Measurements from ENCODE around the gene MDFIC2. TPM values are rescaled to one million over a fixed set of nuclear protein-coding genes. Genes with fewer than 3 reads are reported as not detected.

The MDFIC2 gene
- total and polyA plus RNA-seq, 2 donors (not counting 3 experiments of a cell fraction or from before 2014, with no cell fraction given) = not detected

DNA sequence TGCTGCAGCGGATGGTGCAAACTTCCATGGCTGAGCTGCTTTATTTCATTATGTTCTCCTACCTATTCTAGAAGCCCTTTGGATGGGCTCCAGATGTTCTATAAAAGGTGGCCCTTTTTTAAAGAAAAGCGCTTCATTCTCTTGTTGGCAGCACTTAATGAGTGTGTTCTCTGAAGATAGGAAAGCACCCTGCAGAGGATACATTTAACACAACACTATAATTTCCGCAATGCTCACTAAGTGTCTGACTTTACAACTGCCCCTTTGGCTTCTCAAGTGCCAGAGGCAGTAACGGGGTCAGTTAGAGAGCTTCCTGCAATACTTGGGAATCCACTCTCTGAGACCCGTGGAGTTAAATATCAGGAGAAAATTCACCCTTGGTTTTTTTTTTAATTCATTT is 88.1 kb downstream of the MDFIC2 start:
- no peak overlapping the region for H3K4me3 ChIP-seq (replicated peaks in 1 of 3; ENCODE audit: insufficient read depth in 1 of 3, low read depth in 1 of 3, low read length in 3 of 3)
- POLR2A ChIA-PET = no interaction called here
- no peaks in the 10 kb centered on the region for H3K9me1 ChIP-seq (replicated peaks; ENCODE audit: control insufficient read depth, extremely low read depth, insufficient read depth, low read length)
- DNase-seq (ENCODE audit: low read depth, low spot score) = no peak
- H3K9ac ChIP-seq (replicated peaks; ENCODE audit: extremely low read depth, insufficient read depth, low read length) = no peak overlapping the region
- no peaks in the 10 kb centered on the region for H3K27me3 ChIP-seq (ENCODE audit: control insufficient read depth in 2 of 2, insufficient read depth in 2 of 2, low read length in 2 of 2)
- H3K27ac ChIP-seq (ENCODE audit: insufficient read depth, low read depth, low read length) = no peak overlapping the region
- H3K9me3 ChIP-seq (replicated peaks; ENCODE audit: control insufficient read depth, insufficient read depth, low read length) = no peaks in the 10 kb centered on the region
- no peaks in the 10 kb centered on the region for H3K79me2 ChIP-seq (ENCODE audit: control insufficient read depth, insufficient read depth, low read length)
- H3K4me2 ChIP-seq (ENCODE audit: insufficient read depth, low read length) = no peak overlapping the region
- no peaks in the 10 kb centered on the region for H3K36me3 ChIP-seq (ENCODE audit: control insufficient read depth in 2 of 2, extremely low read depth in 1 of 2, insufficient read depth in 2 of 2, low read length in 2 of 2)
- no peaks in the 10 kb centered on the region for H4K20me1 ChIP-seq (replicated peaks; ENCODE audit: control insufficient read depth, extremely low read depth, insufficient read depth, low read length)
- no peak overlapping the region for H2AFZ ChIP-seq (ENCODE audit: low read depth, low read length)
- BruUV-seq (replicated peaks) = no TSS peak
- dilution Hi-C loops (cut with MboI; ENCODE audit: extremely low pct_ligation_motif_present, low sequenced_read_pairs) = no loop called here
- no peak for TF ChIP-seq MYC (IDR thresholded peaks at IDR 0.05; ENCODE audit: low read depth, low read length)
- no peak for TF ChIP-seq FOS (IDR thresholded peaks at IDR 0.05; ENCODE audit: borderline replicate concordance, insufficient read depth, low read length)
- no peak for TF ChIP-seq GATA2 (IDR thresholded peaks at IDR 0.05; ENCODE audit: insufficient read depth, insufficient read length, low read depth, low read length)
- TF ChIP-seq POLR2A (IDR thresholded peaks at IDR 0.05; ENCODE audit: low read depth, low read length) = no peak
- TF ChIP-seq, protein P1, sequence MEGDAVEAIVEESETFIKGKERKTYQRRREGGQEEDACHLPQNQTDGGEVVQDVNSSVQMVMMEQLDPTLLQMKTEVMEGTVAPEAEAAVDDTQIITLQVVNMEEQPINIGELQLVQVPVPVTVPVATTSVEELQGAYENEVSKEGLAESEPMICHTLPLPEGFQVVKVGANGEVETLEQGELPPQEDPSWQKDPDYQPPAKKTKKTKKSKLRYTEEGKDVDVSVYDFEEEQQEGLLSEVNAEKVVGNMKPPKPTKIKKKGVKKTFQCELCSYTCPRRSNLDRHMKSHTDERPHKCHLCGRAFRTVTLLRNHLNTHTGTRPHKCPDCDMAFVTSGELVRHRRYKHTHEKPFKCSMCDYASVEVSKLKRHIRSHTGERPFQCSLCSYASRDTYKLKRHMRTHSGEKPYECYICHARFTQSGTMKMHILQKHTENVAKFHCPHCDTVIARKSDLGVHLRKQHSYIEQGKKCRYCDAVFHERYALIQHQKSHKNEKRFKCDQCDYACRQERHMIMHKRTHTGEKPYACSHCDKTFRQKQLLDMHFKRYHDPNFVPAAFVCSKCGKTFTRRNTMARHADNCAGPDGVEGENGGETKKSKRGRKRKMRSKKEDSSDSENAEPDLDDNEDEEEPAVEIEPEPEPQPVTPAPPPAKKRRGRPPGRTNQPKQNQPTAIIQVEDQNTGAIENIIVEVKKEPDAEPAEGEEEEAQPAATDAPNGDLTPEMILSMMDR (IDR thresholded peaks at IDR 0.05; ENCODE audit: extremely low read depth in 1 of 2, insufficient read depth in 1 of 2, low read depth in 1 of 2, low read length in 2 of 2) = no peak
- no peak for TF ChIP-seq POLR2AphosphoS5 (IDR thresholded peaks at IDR 0.05; ENCODE audit: insufficient read depth, low read depth, low read length)
- no peak for TF ChIP-seq JUN (IDR thresholded peaks at IDR 0.05; ENCODE audit: borderline replicate concordance, insufficient read depth, insufficient read length, low read depth)
- TF ChIP-seq, protein P2, sequence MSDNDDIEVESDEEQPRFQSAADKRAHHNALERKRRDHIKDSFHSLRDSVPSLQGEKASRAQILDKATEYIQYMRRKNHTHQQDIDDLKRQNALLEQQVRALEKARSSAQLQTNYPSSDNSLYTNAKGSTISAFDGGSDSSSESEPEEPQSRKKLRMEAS (IDR thresholded peaks at IDR 0.05; ENCODE audit: insufficient read depth, insufficient read length) = no peak
- no peak for TF ChIP-seq EZH2 (IDR thresholded peaks at IDR 0.05; ENCODE audit: borderline replicate concordance, low read depth, low read length, severe bottlenecking)
- intact Hi-C loops (cut with micrococcal nuclease) = no loop called here
- no peak for FAIRE-seq
- CTCF ChIA-PET = no interaction called here
- H3K4me1 ChIP-seq (ENCODE audit: control insufficient read depth, extremely low read depth, insufficient read depth, low read length) = no peaks in the 10 kb centered on the region
